Measurements from ENCODE around the gene SCAF8. TPM values are rescaled to one million over a fixed set of nuclear protein-coding genes. Genes with fewer than 3 reads are reported as not detected.
"Not testable (repeated sequence)": the region's sequence is repeated elsewhere in the genome, so short reads cannot be mapped to it uniquely, and the experiment has no call there.

SCAF8 gene
- total RNA-seq, 1 donor = 40.5 TPM

GRCh38 chr6:154706389-154706788 lies 26.8 kb upstream of the SCAF8 start:
- H3K79me2 ChIP-seq (ENCODE audit: insufficient read depth, low read length) = no peaks in the 10 kb centered on the region
- TF ChIP-seq CTCF (IDR thresholded peaks at IDR 0.05; ENCODE audit: extremely low read depth, low read depth, low read length) = no peak
- peaks cover 11% of the 10 kb centered on the region for H3K27me3 ChIP-seq (ENCODE audit: insufficient read depth, low read length)
- no peaks in the 10 kb centered on the region for H3K36me3 ChIP-seq (ENCODE audit: insufficient read depth, low read length)
- no peak overlapping the region for H3K27ac ChIP-seq (ENCODE audit: low read depth, low read length)
- DNase-seq (ENCODE audit: insufficient read length, low spot score, missing footprints) = no peak
- H3K9me3 ChIP-seq (ENCODE audit: low read depth, low read length) = no peaks in the 10 kb centered on the region
- H3K4me3 ChIP-seq (ENCODE audit: insufficient read depth, low read length) = no peak overlapping the region
- H3K4me1 ChIP-seq (ENCODE audit: insufficient read depth, low read length) = no peaks in the 10 kb centered on the region
- H4K20me1 ChIP-seq (ENCODE audit: insufficient read depth, low read length) = no peaks in the 10 kb centered on the region
- no peak overlapping the region for H3K4me2 ChIP-seq (ENCODE audit: insufficient read depth, low read length)
- H2AFZ ChIP-seq (ENCODE audit: low read length) = no peak overlapping the region

- DNase-seq (ENCODE audit: insufficient read length, low spot score, missing footprints) = no peak
- H3K36me3 ChIP-seq (ENCODE audit: insufficient read depth, low read length) = no peaks in the 10 kb centered on the region
- no peaks in the 10 kb centered on the region for H3K9me3 ChIP-seq (ENCODE audit: low read depth, low read length)
- H3K4me1 ChIP-seq (ENCODE audit: insufficient read depth, low read length) = no peaks in the 10 kb centered on the region
- H2AFZ ChIP-seq (ENCODE audit: low read length) = no peak overlapping the region
- no peaks in the 10 kb centered on the region for H4K20me1 ChIP-seq (ENCODE audit: insufficient read depth, low read length)
- H3K4me2 ChIP-seq (ENCODE audit: insufficient read depth, low read length) = no peak overlapping the region
- no peak overlapping the region for H3K27ac ChIP-seq (ENCODE audit: low read depth, low read length)
- H3K79me2 ChIP-seq (ENCODE audit: insufficient read depth, low read length) = no peaks in the 10 kb centered on the region
- TF ChIP-seq CTCF (IDR thresholded peaks at IDR 0.05; ENCODE audit: extremely low read depth, low read depth, low read length) = no peak
- H3K4me3 ChIP-seq (ENCODE audit: insufficient read depth, low read length) = no peak overlapping the region
- peaks cover 4% of the 10 kb centered on the region for H3K27me3 ChIP-seq (ENCODE audit: insufficient read depth, low read length)
Observed at GRCh38 chr6:154709621-154710020, 23.6 kb upstream of the SCAF8 start.

DNA sequence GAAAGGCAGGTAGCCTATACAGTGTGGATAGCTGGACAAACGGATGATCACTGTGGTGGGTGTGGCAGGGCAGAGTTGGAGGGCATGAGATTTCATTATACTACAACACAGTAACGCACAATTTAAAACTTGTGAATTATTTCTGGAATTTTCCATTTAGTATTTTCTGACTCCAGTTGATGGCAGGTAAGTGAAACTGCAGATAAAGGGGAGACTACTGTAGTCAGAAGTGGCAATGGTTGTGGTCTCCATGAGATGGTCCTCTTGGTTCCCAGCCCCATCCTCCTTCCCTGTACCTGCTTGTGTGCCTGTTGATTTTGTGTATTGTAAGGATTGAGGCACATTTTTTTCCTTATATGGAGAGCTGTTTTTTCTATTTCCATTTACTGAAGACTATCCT lies 22.5 kb upstream of the SCAF8 start:
- no peaks in the 10 kb centered on the region for H3K4me1 ChIP-seq (ENCODE audit: insufficient read depth, low read length)
- no peak for TF ChIP-seq CTCF (IDR thresholded peaks at IDR 0.05; ENCODE audit: extremely low read depth, low read depth, low read length)
- H3K9me3 ChIP-seq (ENCODE audit: low read depth, low read length) = no peaks in the 10 kb centered on the region
- H3K79me2 ChIP-seq (ENCODE audit: insufficient read depth, low read length) = no peaks in the 10 kb centered on the region
- no peak overlapping the region for H2AFZ ChIP-seq (ENCODE audit: low read length)
- H4K20me1 ChIP-seq (ENCODE audit: insufficient read depth, low read length) = no peaks in the 10 kb centered on the region
- no peak overlapping the region for H3K4me2 ChIP-seq (ENCODE audit: insufficient read depth, low read length)
- peaks cover 4% of the 10 kb centered on the region for H3K27me3 ChIP-seq (ENCODE audit: insufficient read depth, low read length)
- no peaks in the 10 kb centered on the region for H3K36me3 ChIP-seq (ENCODE audit: insufficient read depth, low read length)
- H3K27ac ChIP-seq (ENCODE audit: low read depth, low read length) = no peak overlapping the region
- no peak for DNase-seq (ENCODE audit: insufficient read length, low spot score, missing footprints)
- no peak overlapping the region for H3K4me3 ChIP-seq (ENCODE audit: insufficient read depth, low read length)

DNA sequence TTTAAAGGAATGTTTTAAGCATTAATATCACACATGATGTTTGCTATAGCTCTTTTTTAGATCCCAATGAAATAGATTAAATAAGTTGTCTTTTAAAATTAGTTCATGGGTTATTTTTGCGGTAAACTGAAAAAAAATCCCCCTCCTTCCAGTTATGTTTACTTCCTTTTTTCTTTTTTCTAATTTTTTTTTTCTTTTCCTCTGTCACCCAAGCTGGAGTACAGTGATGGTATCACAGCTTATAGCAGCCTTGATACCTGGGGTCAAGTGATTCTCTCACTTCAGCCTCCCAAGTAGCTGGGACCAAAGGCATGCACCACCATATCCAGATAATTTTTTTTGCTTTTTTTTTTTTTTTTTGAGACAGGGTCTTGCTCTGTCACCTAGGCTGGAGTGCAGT lies 17.8 kb upstream of the SCAF8 start:
- Histone ChIP-seq H2AFZ (ENCODE audit: low read length) (no peak overlapping the region), H4K20me1 (ENCODE audit: insufficient read depth, low read length) (no peaks in the 10 kb centered on the region), H3K27ac (ENCODE audit: low read depth, low read length) (no peak overlapping the region), H3K4me2 (ENCODE audit: insufficient read depth, low read length) (no peak overlapping the region), H3K79me2 (ENCODE audit: insufficient read depth, low read length) (no peaks in the 10 kb centered on the region), H3K36me3 (ENCODE audit: insufficient read depth, low read length) (no peaks in the 10 kb centered on the region), H3K27me3 (ENCODE audit: insufficient read depth, low read length) (peaks cover 2% of the 10 kb centered on the region), H3K9me3 (ENCODE audit: low read depth, low read length) (no peaks in the 10 kb centered on the region), H3K4me3 (ENCODE audit: insufficient read depth, low read length) (no peak overlapping the region), H3K4me1 (ENCODE audit: insufficient read depth, low read length) (no peaks in the 10 kb centered on the region)
- TF ChIP-seq CTCF (IDR thresholded peaks at IDR 0.05; ENCODE audit: extremely low read depth, low read depth, low read length) = no peak
- no peak for DNase-seq (ENCODE audit: insufficient read length, low spot score, missing footprints)

DNA sequence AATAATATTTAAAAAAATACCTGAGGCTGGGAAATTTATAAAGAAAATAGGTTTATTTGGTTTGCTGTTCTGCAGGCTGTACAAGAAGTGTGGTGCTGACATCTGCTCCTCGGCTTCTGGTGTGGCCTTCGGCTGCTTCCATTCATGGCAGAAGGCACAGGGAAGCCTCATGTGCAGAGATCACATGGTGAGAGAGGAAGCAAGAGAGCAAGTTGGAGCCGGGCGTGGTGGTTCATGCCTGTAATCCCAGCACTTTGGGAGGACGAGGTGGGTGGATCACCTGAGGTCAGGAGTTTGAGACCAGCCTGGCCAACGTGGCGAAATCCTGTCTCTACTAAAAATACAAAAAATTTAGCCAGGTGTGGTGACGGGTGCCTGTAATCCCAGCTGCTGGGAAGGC lies 16.9 kb upstream of the SCAF8 start:
- not testable (repeated sequence) for H3K4me3 ChIP-seq (ENCODE audit: insufficient read depth, low read length); DNase-seq (ENCODE audit: insufficient read length, low spot score, missing footprints); H3K27ac ChIP-seq (ENCODE audit: low read depth, low read length); H3K9me3 ChIP-seq (ENCODE audit: low read depth, low read length); H3K4me1 ChIP-seq (ENCODE audit: insufficient read depth, low read length); H3K4me2 ChIP-seq (ENCODE audit: insufficient read depth, low read length); H2AFZ ChIP-seq (ENCODE audit: low read length); H3K79me2 ChIP-seq (ENCODE audit: insufficient read depth, low read length); H3K27me3 ChIP-seq (ENCODE audit: insufficient read depth, low read length); H4K20me1 ChIP-seq (ENCODE audit: insufficient read depth, low read length); H3K36me3 ChIP-seq (ENCODE audit: insufficient read depth, low read length)
